ENCODE data around the gene FAT2. TPM values are rescaled to one million over a fixed set of nuclear protein-coding genes. Genes with fewer than 3 reads are reported as not detected.
"Not testable (repeated sequence)": the region's sequence is repeated elsewhere in the genome, so short reads cannot be mapped to it uniquely, and the experiment has no call there.

FAT2 gene
- total RNA-seq, 4 donors from 2014 or later = 0.12 to 9.1 TPM; not detected in 2

DNA sequence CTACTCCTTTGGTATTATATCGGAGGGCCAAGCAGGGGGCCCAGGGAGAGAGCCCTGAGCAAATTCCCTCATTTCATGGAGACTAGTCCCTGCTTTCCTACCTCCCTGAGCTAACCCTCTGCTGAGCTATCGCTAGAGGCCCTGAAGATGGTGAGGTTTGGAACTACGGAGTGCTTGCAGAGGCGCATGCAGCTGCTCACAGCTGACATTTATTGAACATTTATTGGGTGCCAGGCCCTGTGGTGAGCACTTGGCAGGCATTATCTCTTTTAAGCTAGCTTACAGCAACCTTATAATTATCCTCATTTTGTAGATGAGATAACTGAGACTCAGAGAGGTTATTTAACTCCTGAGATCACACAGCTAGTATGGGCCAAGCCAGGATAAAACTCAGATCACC lies 9.8 kb downstream of the FAT2 start:
- no peak overlapping the region for H3K27ac ChIP-seq
- H3K9me3 ChIP-seq = no peaks in the 10 kb centered on the region
- H3K4me3 ChIP-seq = no peak overlapping the region
- TF ChIP-seq POLR2A (IDR thresholded peaks at IDR 0.05) = no peak
- TF ChIP-seq, protein P1, sequence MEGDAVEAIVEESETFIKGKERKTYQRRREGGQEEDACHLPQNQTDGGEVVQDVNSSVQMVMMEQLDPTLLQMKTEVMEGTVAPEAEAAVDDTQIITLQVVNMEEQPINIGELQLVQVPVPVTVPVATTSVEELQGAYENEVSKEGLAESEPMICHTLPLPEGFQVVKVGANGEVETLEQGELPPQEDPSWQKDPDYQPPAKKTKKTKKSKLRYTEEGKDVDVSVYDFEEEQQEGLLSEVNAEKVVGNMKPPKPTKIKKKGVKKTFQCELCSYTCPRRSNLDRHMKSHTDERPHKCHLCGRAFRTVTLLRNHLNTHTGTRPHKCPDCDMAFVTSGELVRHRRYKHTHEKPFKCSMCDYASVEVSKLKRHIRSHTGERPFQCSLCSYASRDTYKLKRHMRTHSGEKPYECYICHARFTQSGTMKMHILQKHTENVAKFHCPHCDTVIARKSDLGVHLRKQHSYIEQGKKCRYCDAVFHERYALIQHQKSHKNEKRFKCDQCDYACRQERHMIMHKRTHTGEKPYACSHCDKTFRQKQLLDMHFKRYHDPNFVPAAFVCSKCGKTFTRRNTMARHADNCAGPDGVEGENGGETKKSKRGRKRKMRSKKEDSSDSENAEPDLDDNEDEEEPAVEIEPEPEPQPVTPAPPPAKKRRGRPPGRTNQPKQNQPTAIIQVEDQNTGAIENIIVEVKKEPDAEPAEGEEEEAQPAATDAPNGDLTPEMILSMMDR (IDR thresholded peaks at IDR 0.05) = no peak
- H3K4me1 ChIP-seq = no peaks in the 10 kb centered on the region
- no peaks in the 10 kb centered on the region for H3K27me3 ChIP-seq
- intact Hi-C loops (cut with DNase I; ENCODE audit: low total_unique reads) = no loop called here
- H3K36me3 ChIP-seq = no peaks in the 10 kb centered on the region
- DNase-seq = no peak

DNA sequence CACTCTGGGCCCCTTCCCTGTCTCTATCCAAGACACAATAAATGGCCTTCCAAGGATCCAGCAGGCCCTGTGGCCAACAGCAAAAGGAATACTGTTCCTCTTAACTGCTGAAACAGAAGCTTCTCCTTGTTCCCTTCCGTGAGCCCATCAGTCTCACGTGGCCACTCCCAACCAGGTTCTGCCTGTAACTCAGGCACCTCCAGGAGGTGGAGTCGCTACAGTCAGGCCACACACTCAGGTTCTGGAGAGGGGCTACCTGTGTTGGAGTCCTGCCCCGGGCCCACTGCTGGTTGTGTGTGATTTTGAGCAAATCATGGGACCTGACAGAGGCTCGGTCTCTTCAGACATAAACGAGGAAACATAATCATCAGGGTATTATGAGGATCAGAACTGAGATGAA lies 10.3 kb downstream of the FAT2 start:
- no peaks in the 10 kb centered on the region for H3K4me1 ChIP-seq
- no peaks in the 10 kb centered on the region for H3K36me3 ChIP-seq
- TF ChIP-seq, protein P1 (IDR thresholded peaks at IDR 0.05) = no peak
- no peak for TF ChIP-seq POLR2A (IDR thresholded peaks at IDR 0.05)
- no peaks in the 10 kb centered on the region for H3K9me3 ChIP-seq
- intact Hi-C loops (cut with DNase I; ENCODE audit: low total_unique reads) = no loop called here
- H3K4me3 ChIP-seq = no peak overlapping the region
- no peaks in the 10 kb centered on the region for H3K27me3 ChIP-seq
- no peak for DNase-seq
- H3K27ac ChIP-seq = no peak overlapping the region

DNA sequence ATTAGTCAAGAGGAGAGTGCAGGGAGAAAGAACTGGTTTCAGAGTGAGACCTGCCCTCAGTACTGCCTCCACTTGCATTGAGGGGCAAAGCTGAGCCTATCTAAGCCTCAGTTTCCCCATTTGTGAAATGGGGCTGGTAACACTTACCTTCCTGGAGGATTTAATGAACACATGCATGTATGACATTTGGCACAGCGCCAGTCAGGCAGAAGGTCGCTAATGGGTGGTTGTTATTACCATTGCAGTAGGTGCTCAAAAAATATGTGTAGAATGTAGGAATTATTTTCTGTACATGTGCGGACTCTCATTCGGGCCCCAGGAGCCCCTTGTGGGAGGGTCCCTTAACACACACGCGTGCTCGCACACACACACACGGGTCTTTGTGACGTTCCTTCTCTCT lies 10.9 kb downstream of the FAT2 start:
- TF ChIP-seq POLR2A (IDR thresholded peaks at IDR 0.05) = no peak
- TF ChIP-seq, protein P1 (IDR thresholded peaks at IDR 0.05) = no peak
- no peak overlapping the region for H3K4me3 ChIP-seq
- H3K27me3 ChIP-seq = no peaks in the 10 kb centered on the region
- DNase-seq = no peak
- intact Hi-C loops (cut with DNase I; ENCODE audit: low total_unique reads) = no loop called here
- no peaks in the 10 kb centered on the region for H3K4me1 ChIP-seq
- no peaks in the 10 kb centered on the region for H3K9me3 ChIP-seq
- H3K27ac ChIP-seq = no peak overlapping the region
- no peaks in the 10 kb centered on the region for H3K36me3 ChIP-seq

DNA sequence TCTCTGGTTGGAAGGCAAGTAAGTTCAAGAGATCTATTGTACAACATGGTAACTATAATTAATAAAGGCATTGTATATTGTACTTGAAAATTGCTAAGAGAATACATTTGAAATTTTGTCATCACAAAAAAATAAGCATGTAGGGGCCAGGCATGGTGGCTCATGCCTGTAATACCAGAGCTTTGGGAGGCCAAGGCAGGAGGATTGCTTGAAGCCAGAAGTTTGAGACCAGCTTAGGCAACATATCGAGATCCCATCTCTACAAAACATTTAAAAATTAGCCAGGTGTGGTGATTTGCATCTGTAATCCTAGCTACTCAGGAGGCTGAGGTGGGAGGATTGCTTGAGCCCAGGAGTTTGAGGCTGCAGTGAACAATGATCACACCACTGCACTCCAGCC lies 12.0 kb downstream of the FAT2 start:
- H3K9me3 ChIP-seq; DNase-seq; H3K4me1 ChIP-seq; H3K27ac ChIP-seq; H3K27me3 ChIP-seq; intact Hi-C loops (cut with DNase I; ENCODE audit: low total_unique reads); H3K36me3 ChIP-seq; H3K4me3 ChIP-seq: not testable (repeated sequence)

DNA sequence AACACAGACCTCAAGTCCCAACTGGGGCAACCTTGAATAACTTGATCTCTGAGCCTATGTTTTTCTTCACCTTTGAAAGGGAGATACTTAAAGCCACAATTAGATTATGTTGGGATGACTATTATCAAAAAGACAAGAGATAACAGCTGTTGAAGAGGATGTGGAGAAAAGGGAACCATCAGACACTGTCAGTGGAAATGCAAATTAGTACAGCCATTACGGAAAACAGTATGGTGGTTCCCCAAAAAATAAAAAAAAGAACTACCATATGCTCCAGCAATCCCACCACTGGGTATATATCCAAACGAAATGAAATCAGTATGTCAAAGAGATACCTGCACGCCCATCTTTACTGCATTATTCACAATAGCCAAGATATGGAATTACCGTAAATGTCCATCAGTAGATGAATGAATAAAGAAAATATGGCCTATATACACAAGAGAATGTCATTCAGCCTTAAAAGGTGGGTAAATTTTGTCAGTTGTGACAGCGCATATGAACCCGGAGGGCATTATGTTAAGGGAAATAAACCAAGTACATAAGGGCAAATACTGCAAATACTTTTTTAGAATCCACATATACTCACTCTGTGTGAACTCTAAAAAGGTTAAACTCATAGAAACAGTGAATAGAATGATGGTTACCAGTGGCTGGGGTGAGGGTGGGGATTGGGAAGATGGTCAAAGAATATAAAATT lies 12.7 kb downstream of the FAT2 start:
- no peak overlapping the region for H3K27ac ChIP-seq
- DNase-seq = no peak
- TF ChIP-seq POLR2A (IDR thresholded peaks at IDR 0.05) = no peak
- TF ChIP-seq, protein P1 (IDR thresholded peaks at IDR 0.05) = no peak
- intact Hi-C loops (cut with DNase I; ENCODE audit: low total_unique reads) = no loop called here
- H3K4me1 ChIP-seq = no peaks in the 10 kb centered on the region
- no peak overlapping the region for H3K4me3 ChIP-seq
- H3K27me3 ChIP-seq = no peaks in the 10 kb centered on the region
- no peaks in the 10 kb centered on the region for H3K9me3 ChIP-seq
- no peaks in the 10 kb centered on the region for H3K36me3 ChIP-seq

DNA sequence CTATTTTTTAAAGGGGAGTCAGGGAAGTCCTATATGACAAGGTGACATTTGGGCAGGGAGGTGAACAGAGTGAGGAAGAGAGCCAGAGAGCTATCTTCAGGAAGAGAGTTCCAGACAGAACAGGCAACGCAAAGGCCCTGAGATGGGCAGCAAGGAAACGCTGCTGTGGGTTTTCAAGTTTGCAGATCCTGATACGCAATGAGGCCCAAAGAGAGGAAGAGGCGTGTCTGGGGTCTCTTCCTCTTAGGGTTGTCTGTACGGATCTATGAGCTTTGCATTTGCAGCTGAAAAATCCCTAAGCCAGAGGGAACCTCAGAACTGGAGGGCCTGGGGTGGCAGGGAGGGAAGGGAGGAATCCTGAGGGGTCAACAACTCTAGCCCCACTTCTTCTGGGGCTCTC lies 13.6 kb downstream of the FAT2 start:
- Histone ChIP-seq H3K36me3 (no peaks in the 10 kb centered on the region), H3K4me3 (no peak overlapping the region), H3K27me3 (no peaks in the 10 kb centered on the region), H3K27ac (no peak overlapping the region), H3K4me1 (no peaks in the 10 kb centered on the region), H3K9me3 (no peaks in the 10 kb centered on the region)
- no peak for DNase-seq
- intact Hi-C loops (cut with DNase I; ENCODE audit: low total_unique reads) = no loop called here
- TF ChIP-seq, protein P1 (IDR thresholded peaks at IDR 0.05) = no peak
- TF ChIP-seq POLR2A (IDR thresholded peaks at IDR 0.05) = no peak

Measured in uterus (tissue), 4 donors.